Ovary (tissue), 9 donors: ENCODE data around the gene BAX. TPM values are rescaled to one million over a fixed set of nuclear protein-coding genes. Genes with fewer than 3 reads are reported as not detected.
A peak's percentile ranks its signal among the peaks of the same experiment; 100 is the strongest.

Experiments
- DNase-seq, 5 donors: peaks; one replicate each; pipeline ENCODE4 v3.0.0-alpha.2; 2019 to 2020
- H3K27ac ChIP-seq, 2 donors: fragments of 200-600 bp; one replicate each; pipeline versions ENCODE4 v1.5.1 to v1.8.0; 2019 to 2022
- H3K27me3 ChIP-seq: fragments of 200-600 bp; one replicate; pipeline ENCODE4 v1.8.0; 2022
- H3K36me3 ChIP-seq: fragments of 200-600 bp; sonication (generic); one replicate; pipeline ENCODE4 v1.5.1; 2019
- H3K4me1 ChIP-seq: one replicate; pipeline ENCODE4 v1.8.1; 2013; ENCODE audit warnings: mild to moderate bottlenecking, moderate library complexity; ENCODE audit not compliant: insufficient read depth
- H3K4me3 ChIP-seq: fragments of 200-600 bp; sonication (generic); one replicate; pipeline ENCODE4 v1.5.1; 2017
- H3K9me3 ChIP-seq, 2 donors: fragments of 200-600 bp in 1 of 2; sonication (generic) in 1 of 2; one replicate each; pipeline versions ENCODE4 v1.5.1 to v1.8.1; 2013 to 2019; ENCODE audit warnings: mild to moderate bottlenecking in 1 of 2, moderate library complexity in 1 of 2
- EP300 ChIP-seq: sonication (generic); formaldehyde crosslinking; IDR thresholded peaks from one replicate; pipeline ENCODE4 v1.6.1; 2017; ENCODE audit warnings: antibody characterized with exemption
- POLR2A ChIP-seq: fragments of 450-650 bp; IDR thresholded peaks from one replicate; pipeline ENCODE4 v1.6.1; 2017; ENCODE audit warnings: antibody characterized with exemption, mild to moderate bottlenecking, moderate library complexity
- WGBS, 3 donors: extraction: QIAGEN DNeasy Blood & Tissue Kit in 1 of 3; methylation state at CpG; one replicate each; pipeline versions ENCODE4 v1.1.5 to v1.1.7; 2013 to 2017; 5-methylcytosine and 5-hydroxymethylcytosine counted together
- intact Hi-C, 4 donors: fragments of 100-400 bp; cut with DNase I; formaldehyde crosslinking; loops; one replicate each; pipeline versions ENCODE4 v1.11.0 to v1.15.1; 2022 to 2023
- polyA plus RNA-seq, 2 donors: library from polyadenylated mRNA; stranded (reverse); fragments of 200-250 nt in 1 of 2; fragments of 350-450 nt in 1 of 2; fragmentation: Illumina TruSeq in 1 of 2; extraction: RNeasy Lipid Tissue Mini Kit (QIAGEN cat#74804) in 1 of 2; gene quantifications; one replicate each; pipeline ENCODE4 v1.2.3, GENCODE V29; 2013 to 2014
- total RNA-seq, 7 donors: library from RNA; depleted of rRNA in 2 of 7; stranded (reverse); fragments of >200 nt in 2 of 7; fragmentation: NEBNext Ultra II Directional in 3 of 7; extraction: Animal tissue kit (Norgen Biotek cat#: 25700) in 3 of 7; gene quantifications; one replicate each; pipeline versions ENCODE4 v1.1.0 to v1.2.4, GENCODE V29; 2016 to 2023
- TF ChIP-seq, protein P1 (sequence below), 3 donors: fragments of 450-650 bp in 2 of 3; fragments of 200-600 bp in 1 of 3; IDR thresholded peaks; one replicate each; pipeline versions ENCODE4 v1.5.1 to v1.8.0; 2016 to 2022; ENCODE audit warnings: antibody characterized with exemption in 3 of 3, mild to moderate bottlenecking in 1 of 3
- donor health status: DM: no; HTN: no; CAD: no; lungs with moderate emphysema.
- donor health status: DM: no; HTN: no; CAD: no.
- donor health status: Bipolar disorder and iron deficiency.
- donor health status: DM: yes; HTN: yes; CAD: no.
- donor health status: DM: no; HTN: no; CAD: no.
- donor health status: DM: yes; HTN: yes; CAD: no.

BAX gene
- total and polyA plus RNA-seq, 9 donors, result 10.6 to 57.7 (median 45.9) TPM

DNA sequence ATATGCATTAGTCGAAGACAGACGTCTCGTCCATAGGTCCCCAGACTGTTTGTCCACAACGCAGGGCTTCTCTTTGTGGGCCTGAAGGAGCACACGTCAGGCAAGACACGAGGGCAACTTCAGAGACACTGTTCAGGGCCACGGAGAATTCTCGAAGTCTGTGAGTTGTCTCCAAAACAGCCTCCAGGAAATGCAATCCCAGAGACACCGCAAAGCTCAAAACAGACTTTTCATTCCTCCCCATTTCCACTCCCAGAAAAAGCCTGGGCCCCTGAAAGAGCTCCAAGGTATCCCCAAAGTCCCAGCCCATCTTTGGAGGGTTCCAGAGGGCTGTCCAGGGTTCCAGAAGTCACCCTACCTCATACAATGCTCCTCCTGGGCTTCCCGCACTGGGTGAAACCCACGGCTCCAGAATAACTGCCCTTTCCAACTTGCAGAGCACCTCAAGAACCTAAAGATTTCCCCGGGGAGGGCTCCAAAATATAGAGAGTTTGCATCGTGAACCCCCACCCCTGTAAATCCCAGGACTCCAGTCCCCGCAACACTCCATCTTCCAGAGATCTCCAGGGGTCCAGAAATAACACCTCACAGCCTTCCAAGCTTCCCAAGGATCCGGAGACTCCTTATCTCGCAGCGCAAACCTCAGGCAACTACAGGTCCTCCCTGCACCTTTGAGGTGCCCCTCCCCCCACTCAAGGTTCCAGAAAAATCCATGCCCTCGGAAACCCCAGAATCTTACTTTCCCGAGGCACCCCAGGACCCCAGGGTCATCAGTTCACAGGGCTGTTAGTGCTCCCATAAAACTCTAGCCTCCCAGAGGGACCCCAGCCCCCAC lies 9.7 kb downstream of the BAX start:
- 25 to 33% (median 29%) methylated on average over 19 of the region's 19 CpGs for WGBS, 3 donors
- Histone ChIP-seq H3K27me3 (no peaks in the 10 kb centered on the region), H3K27ac (peak overlapping the region; percentile 87 to 88), H3K4me1 (peaks cover 10% of the 10 kb centered on the region), H3K36me3 (no peaks in the 10 kb centered on the region), H3K9me3 (no peaks in the 10 kb centered on the region), H3K4me3 (peak overlapping the region; percentile 30)
- DNase-seq, result peak in 2 of 5 donors; percentile 41 to 51
- TF ChIP-seq, protein P1, sequence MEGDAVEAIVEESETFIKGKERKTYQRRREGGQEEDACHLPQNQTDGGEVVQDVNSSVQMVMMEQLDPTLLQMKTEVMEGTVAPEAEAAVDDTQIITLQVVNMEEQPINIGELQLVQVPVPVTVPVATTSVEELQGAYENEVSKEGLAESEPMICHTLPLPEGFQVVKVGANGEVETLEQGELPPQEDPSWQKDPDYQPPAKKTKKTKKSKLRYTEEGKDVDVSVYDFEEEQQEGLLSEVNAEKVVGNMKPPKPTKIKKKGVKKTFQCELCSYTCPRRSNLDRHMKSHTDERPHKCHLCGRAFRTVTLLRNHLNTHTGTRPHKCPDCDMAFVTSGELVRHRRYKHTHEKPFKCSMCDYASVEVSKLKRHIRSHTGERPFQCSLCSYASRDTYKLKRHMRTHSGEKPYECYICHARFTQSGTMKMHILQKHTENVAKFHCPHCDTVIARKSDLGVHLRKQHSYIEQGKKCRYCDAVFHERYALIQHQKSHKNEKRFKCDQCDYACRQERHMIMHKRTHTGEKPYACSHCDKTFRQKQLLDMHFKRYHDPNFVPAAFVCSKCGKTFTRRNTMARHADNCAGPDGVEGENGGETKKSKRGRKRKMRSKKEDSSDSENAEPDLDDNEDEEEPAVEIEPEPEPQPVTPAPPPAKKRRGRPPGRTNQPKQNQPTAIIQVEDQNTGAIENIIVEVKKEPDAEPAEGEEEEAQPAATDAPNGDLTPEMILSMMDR (IDR thresholded peaks at IDR 0.05), result no peak
- TF ChIP-seq EP300, result no peak
- no peak for TF ChIP-seq POLR2A
- intact Hi-C loops, result loop anchor here in 3 of 4 donors (5.0 to 10.0 kb wide), 5 partner anchors 60 to 317 kb away; partner anchors contain the start of genes CA11 (in 1 of the 3), NUCB1 (in 1 of the 3) and PPP1R15A (in 1 of the 3)

DNA sequence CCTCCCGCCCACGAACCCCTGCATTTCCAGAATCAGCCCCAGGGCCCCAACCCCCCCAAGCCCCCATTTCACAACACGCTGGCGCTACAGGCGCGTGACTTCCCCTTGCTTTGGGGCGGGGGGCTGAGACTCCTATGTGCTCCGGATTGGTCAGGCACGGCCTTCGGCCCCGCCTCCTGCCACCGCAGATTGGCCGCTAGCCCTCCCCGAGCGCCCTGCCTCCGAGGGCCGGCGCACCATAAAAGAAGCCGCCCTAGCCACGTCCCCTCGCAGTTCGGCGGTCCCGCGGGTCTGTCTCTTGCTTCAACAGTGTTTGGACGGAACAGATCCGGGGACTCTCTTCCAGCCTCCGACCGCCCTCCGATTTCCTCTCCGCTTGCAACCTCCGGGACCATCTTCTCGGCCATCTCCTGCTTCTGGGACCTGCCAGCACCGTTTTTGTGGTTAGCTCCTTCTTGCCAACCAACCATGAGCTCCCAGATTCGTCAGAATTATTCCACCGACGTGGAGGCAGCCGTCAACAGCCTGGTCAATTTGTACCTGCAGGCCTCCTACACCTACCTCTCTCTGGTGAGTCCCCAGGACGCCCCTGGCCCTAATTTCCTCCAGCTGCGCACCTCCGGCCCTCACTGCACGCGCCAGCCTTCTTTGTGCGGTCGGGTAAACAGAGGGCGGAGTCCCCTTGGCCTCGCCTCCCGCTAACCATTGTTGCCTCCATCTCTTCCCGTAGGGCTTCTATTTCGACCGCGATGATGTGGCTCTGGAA lies 10.5 kb downstream of the BAX start, which contains the start of gene FTL:
Gene FTL (plus strand): TSS at position 270 of the 766 bp plus-strand sequence. CDS start 199 bp downstream, at position 469.
- TF ChIP-seq, protein P1 (IDR thresholded peaks at IDR 0.05), result no peak
- TF ChIP-seq POLR2A, result peak; percentile 100
- TF ChIP-seq EP300, result peak; percentile 72
- peak within 1 kb of the TSS; percentile 98 for H3K4me3 ChIP-seq
- no peaks in the 10 kb centered on the region for H3K9me3 ChIP-seq
- peaks cover 10% of the 10 kb centered on the region for H3K4me1 ChIP-seq
- peak within 1 kb of the TSS; percentile 87 to 88 for H3K27ac ChIP-seq
- no peaks in the 10 kb centered on the region for H3K27me3 ChIP-seq
- 0% methylated on average over 33 to 52 of the region's 52 CpGs for WGBS, 3 donors
- peak; percentile 97 to 99 (median 98) for DNase-seq
- H3K36me3 ChIP-seq, result no peaks in the 10 kb centered on the region
- intact Hi-C loops, result loop anchor here in 3 of 4 donors (5.0 to 10.0 kb wide), 5 partner anchors 60 to 318 kb away; partner anchors contain the start of genes CA11 (in 1 of the 3), NUCB1 (in 1 of the 3) and PPP1R15A (in 1 of the 3)

DNA sequence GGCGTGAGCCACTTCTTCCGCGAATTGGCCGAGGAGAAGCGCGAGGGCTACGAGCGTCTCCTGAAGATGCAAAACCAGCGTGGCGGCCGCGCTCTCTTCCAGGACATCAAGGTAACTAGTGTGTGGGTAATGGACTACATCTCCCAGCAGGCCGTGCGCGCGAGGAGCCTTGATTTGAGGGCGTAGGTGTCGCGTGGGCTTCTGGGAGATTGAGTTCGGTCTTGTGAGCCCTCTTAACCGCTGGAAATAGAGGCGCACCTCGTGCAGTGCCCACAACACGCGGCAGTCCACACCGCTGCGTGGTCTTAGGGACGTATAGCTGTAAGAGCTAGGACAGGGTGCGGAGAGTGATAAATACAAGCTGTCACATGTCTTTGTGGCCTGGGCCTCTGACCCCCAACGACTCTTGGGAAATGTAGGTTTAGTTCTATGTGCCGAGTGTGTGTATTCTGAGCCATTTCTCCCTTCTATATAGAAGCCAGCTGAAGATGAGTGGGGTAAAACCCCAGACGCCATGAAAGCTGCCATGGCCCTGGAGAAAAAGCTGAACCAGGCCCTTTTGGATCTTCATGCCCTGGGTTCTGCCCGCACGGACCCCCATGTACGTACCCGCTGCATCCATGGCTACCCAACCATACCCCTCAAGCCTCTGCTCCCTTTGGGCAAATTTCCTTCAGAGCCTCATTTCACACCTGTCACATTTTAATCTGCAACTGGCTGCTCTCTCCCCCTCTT lies 11.3 kb downstream of the BAX start:
- intact Hi-C loops, result loop anchor here in 3 of 4 donors (5.0 to 10.0 kb wide), 5 partner anchors 61 to 319 kb away; partner anchors contain the start of genes CA11 (in 1 of the 3), NUCB1 (in 1 of the 3) and PPP1R15A (in 1 of the 3)
- H3K4me3 ChIP-seq, result peak overlapping the region; percentile 98
- TF ChIP-seq, protein P1 (IDR thresholded peaks at IDR 0.05), result no peak
- no peak for TF ChIP-seq POLR2A
- TF ChIP-seq EP300, result no peak
- H3K27me3 ChIP-seq, result no peaks in the 10 kb centered on the region
- H3K9me3 ChIP-seq, result no peaks in the 10 kb centered on the region
- peak; percentile 84 to 91 (median 89) for DNase-seq
- no peaks in the 10 kb centered on the region for H3K36me3 ChIP-seq
- peaks cover 10% of the 10 kb centered on the region for H3K4me1 ChIP-seq
- peak overlapping the region; percentile 87 to 88 for H3K27ac ChIP-seq
- WGBS, 3 donors, result 9 to 10% (median 10%) methylated on average over 36 of the region's 36 CpGs
